GM10248 (cell line): Measurements from ENCODE around the gene SREBF2.
A peak's percentile ranks its signal among the peaks of the same experiment; 100 is the strongest.
"Not testable (repeated sequence)": the region's sequence is repeated elsewhere in the genome, so short reads cannot be mapped to it uniquely, and the experiment has no call there.

ENCODE experiments used
- CTCF ChIA-PET: fragments of 300-600 bp; sonication (Branson Sonifier 250); formaldehyde crosslinking; extraction: SDS; loops from one replicate; lab custom pipeline; 2021; ENCODE audit warnings: antibody characterized with exemption; lab: Yijun Ruan, JAX
- POLR2A ChIA-PET: fragments of 350-650 bp; sonication (Branson Sonifier 250); formaldehyde crosslinking; extraction: SDS; loops from one replicate; lab custom pipeline; 2020; ENCODE audit warnings: antibody characterized with exemption; lab: Yijun Ruan, JAX
- DNase-seq: peaks from one replicate; pipeline ENCODE4 v3.0.0; 2012; ENCODE audit errors: extremely low spot score
- CTCF ChIP-seq: IDR thresholded peaks from 2 replicates; pipeline ENCODE4 v1.5.1; 2012; ENCODE audit warnings: mild to moderate bottlenecking, low read depth; ENCODE audit errors: extremely low read depth, missing control alignments, control extremely low read depth

SREBF2 gene

GRCh38 chr22:41830174-41830573 is 2.7 kb upstream of the SREBF2 start:
- ChIA-PET CTCF (interaction anchor here (1.3 to 2.4 kb wide), 2 partner anchors 111 to 133 kb away, joined by 3 to 8 read pairs; no protein-coding TSS in a partner anchor), POLR2A (no interaction called here)
- no peak for DNase-seq

GRCh38 chr22:41831383-41831782 is 1.5 kb upstream of the SREBF2 start:
- CTCF ChIA-PET: interaction anchor here (0.8 to 2.4 kb wide), 5 partner anchors 9 to 134 kb away, joined by 3 to 8 read pairs (median 4); no protein-coding TSS in a partner anchor
- DNase-seq: peak; percentile 37
- no peak for TF ChIP-seq CTCF
- POLR2A ChIA-PET: interaction anchor here (2.5 kb wide), 1 partner anchor 31 kb away, joined by 13 read pairs; no protein-coding TSS in a partner anchor

More at GRCh38 chr22:41830174-41830573, 2.7 kb upstream of the SREBF2 start:
- TF ChIP-seq CTCF: no peak

GRCh38 chr22:41831828-41832552 is 915 bp upstream of the SREBF2 start:
- ChIA-PET POLR2A (interaction anchor here (0.6 to 2.5 kb wide), 6 partner anchors 23 to 108 kb away, joined by 3 to 13 read pairs (median 4); partner anchors contain the start of gene CCDC134), CTCF (interaction anchor here (0.8 to 4.9 kb wide), 9 partner anchors 9 to 135 kb away, joined by 3 to 29 read pairs (median 6); no protein-coding TSS in a partner anchor)
- TF ChIP-seq CTCF: no peak
- DNase-seq: no peak

GRCh38 chr22:41833369-41834004 is 582 bp downstream of the SREBF2 start:
- ChIA-PET POLR2A (interaction anchor here (1.0 to 2.5 kb wide), 4 partner anchors 29 to 107 kb away, joined by 4 to 13 read pairs (median 7); partner anchors contain the start of gene CCDC134), CTCF (interaction anchor here (0.7 to 4.9 kb wide), 9 partner anchors 8 to 107 kb away, joined by 3 to 29 read pairs (median 6); no protein-coding TSS in a partner anchor)
- TF ChIP-seq CTCF: no peak
- peak; percentile 41 for DNase-seq

- no peak for TF ChIP-seq CTCF
- POLR2A ChIA-PET: interaction anchor here (0.5 to 0.7 kb wide), 2 partner anchors 82 to 103 kb away, joined by 5 to 6 read pairs; no protein-coding TSS in a partner anchor
- CTCF ChIA-PET: interaction anchor here (0.9 to 4.9 kb wide), 5 partner anchors 12 to 137 kb away, joined by 3 to 29 read pairs (median 6); no protein-coding TSS in a partner anchor
- DNase-seq: no peak
These were observed 1.4 kb downstream of the SREBF2 start for GRCh38 chr22:41834005-41834944.

- POLR2A ChIA-PET, DNase-seq: not testable (repeated sequence)
- CTCF ChIA-PET: interaction anchor here (0.9 to 4.9 kb wide), 7 partner anchors 8 to 138 kb away, joined by 3 to 29 read pairs (median 4); no protein-coding TSS in a partner anchor
These were observed 2.6 kb downstream of the SREBF2 start for GRCh38 chr22:41835462-41835861.
